Hepatocyte (in vitro differentiated cells): ENCODE measurements around the gene ARFGEF3. TPM values are rescaled to one million over a fixed set of nuclear protein-coding genes. Genes with fewer than 3 reads are reported as not detected.
A peak's percentile ranks its signal among the peaks of the same experiment; 100 is the strongest.

ENCODE experiments used
- DNase-seq: peaks from one replicate; pipeline ENCODE4 v3.0.0-alpha.2; 2016; ENCODE audit warnings: low spot score
- H2AFZ ChIP-seq: fragments of 200-600 bp; sonication (generic); 2 replicates; pipeline ENCODE4 v1.6.0; 2016; ENCODE audit warnings: antibody characterized with exemption, mild to moderate bottlenecking
- H3K27ac ChIP-seq: fragments of 200-600 bp; sonication (generic); 2 replicates; pipeline ENCODE4 v1.5.1; 2016; ENCODE audit warnings: mild to moderate bottlenecking
- H3K27me3 ChIP-seq: fragments of 200-600 bp; sonication (generic); 2 replicates; pipeline ENCODE4 v1.6.1; 2016
- H3K36me3 ChIP-seq: fragments of 200-600 bp; sonication (generic); replicated peaks from 2 replicates; pipeline ENCODE4 v1.5.1; 2016; ENCODE audit warnings: low read depth; ENCODE audit not compliant: insufficient read depth
- H3K4me1 ChIP-seq: fragments of 200-600 bp; sonication (generic); 2 replicates; pipeline ENCODE4 v1.5.1; 2016; ENCODE audit warnings: mild to moderate bottlenecking, moderate library complexity; ENCODE audit not compliant: insufficient read depth
- H3K4me2 ChIP-seq: fragments of 200-600 bp; sonication (generic); 2 replicates; pipeline ENCODE4 v1.6.0; 2016
- H3K4me3 ChIP-seq: fragments of 200-600 bp; sonication (generic); 2 replicates; pipeline ENCODE4 v1.5.1; 2016; ENCODE audit warnings: mild to moderate bottlenecking
- H3K79me2 ChIP-seq: fragments of 200-600 bp; sonication (generic); 2 replicates; pipeline ENCODE4 v1.6.0; 2017; ENCODE audit warnings: mild to moderate bottlenecking
- H3K9me2 ChIP-seq: fragments of 200-600 bp; sonication (generic); replicated peaks from 2 replicates; pipeline ENCODE4 v1.6.0; 2017; ENCODE audit warnings: mild to moderate bottlenecking; ENCODE audit not compliant: insufficient read depth
- H3K9me3 ChIP-seq: fragments of 200-600 bp; sonication (generic); 2 replicates; pipeline ENCODE4 v1.5.1; 2016; ENCODE audit warnings: low read depth, mild to moderate bottlenecking
- H4K20me1 ChIP-seq: fragments of 200-600 bp; sonication (generic); 2 replicates; pipeline ENCODE4 v1.6.0; 2016; ENCODE audit warnings: mild to moderate bottlenecking; ENCODE audit not compliant: insufficient read depth, poor library complexity, severe bottlenecking
- CTCF ChIP-seq: fragments of 200-600 bp; sonication (generic); IDR thresholded peaks from 2 replicates; pipeline ENCODE4 v1.5.1; 2016; ENCODE audit warnings: antibody characterized with exemption, mild to moderate bottlenecking; ENCODE audit not compliant: poor library complexity
- EZH2 ChIP-seq: fragments of 200-600 bp; sonication (generic); IDR thresholded peaks from 2 replicates; pipeline ENCODE4 v1.6.1; 2016; ENCODE audit warnings: antibody characterized with exemption, mild to moderate bottlenecking, borderline replicate concordance
- EZH2phosphoT487 ChIP-seq: fragments of 200-600 bp; sonication (generic); IDR thresholded peaks from one replicate; pipeline ENCODE4 v1.6.1; 2018; ENCODE audit warnings: antibody characterized with exemption, mild to moderate bottlenecking, low read depth, moderate library complexity; ENCODE audit not compliant: unreplicated experiment, severe bottlenecking
- WGBS: methylation state at CpG from one replicate; pipeline ENCODE4 v1.1.6; 2016; ENCODE audit warnings: low lambda C conversion rate; ENCODE audit errors: missing lambda C conversion rate; 5-methylcytosine and 5-hydroxymethylcytosine counted together
- polyA plus RNA-seq: library from polyadenylated mRNA; unstranded; fragments of >200 nt; fragmentation: Nextera tagmentation; extraction: Ambion mirVana; gene quantifications from 2 replicates; pipeline ENCODE4 v1.2.1, GENCODE V29; 2016
- total RNA-seq: library from RNA; depleted of rRNA; stranded (reverse); fragments of >200 nt; gene quantifications from 2 replicates; pipeline ENCODE4 v1.2.3, GENCODE V29; 2014

Gene ARFGEF3
- total and polyA plus RNA-seq, 2 experiments from 2014 or later: 0.83 to 3.9 TPM

- Histone ChIP-seq H3K9me2 (no peaks in the 10 kb centered on the region), H3K9me3 (no peaks in the 10 kb centered on the region)
- 76% methylated on average over 4 of the region's 4 CpGs for WGBS
Measured at GRCh38 chr6:138222901-138223546, 61.3 kb downstream of the ARFGEF3 start.

GRCh38 chr6:138225953-138226352 lies 64.2 kb downstream of the ARFGEF3 start:
- no peaks in the 10 kb centered on the region for H3K9me3 ChIP-seq
- no peak overlapping the region for H3K27ac ChIP-seq
- no peak overlapping the region for H3K4me3 ChIP-seq
- no peaks in the 10 kb centered on the region for H3K79me2 ChIP-seq
- H3K4me1 ChIP-seq: peaks cover 31% of the 10 kb centered on the region
- no peak overlapping the region for H2AFZ ChIP-seq
- no peak overlapping the region for H3K4me2 ChIP-seq
- H3K9me2 ChIP-seq: no peaks in the 10 kb centered on the region
- H3K36me3 ChIP-seq: no peaks in the 10 kb centered on the region
- no peaks in the 10 kb centered on the region for H3K27me3 ChIP-seq
- TF ChIP-seq CTCF: no peak
- no peak for TF ChIP-seq EZH2
- no peak for TF ChIP-seq EZH2phosphoT487
- DNase-seq: no peak
- WGBS: 84% methylated on average over 4 of the region's 4 CpGs
- H4K20me1 ChIP-seq: no peaks in the 10 kb centered on the region

More at GRCh38 chr6:138222901-138223546, 61.3 kb downstream of the ARFGEF3 start:
- Histone ChIP-seq H3K4me2 (no peak overlapping the region), H3K27me3 (no peaks in the 10 kb centered on the region), H3K27ac (no peak overlapping the region), H3K4me3 (no peak overlapping the region), H3K36me3 (no peaks in the 10 kb centered on the region), H2AFZ (no peak overlapping the region), H4K20me1 (no peaks in the 10 kb centered on the region), H3K79me2 (no peaks in the 10 kb centered on the region), H3K4me1 (peaks cover 10% of the 10 kb centered on the region)
- no peak for DNase-seq
- TF ChIP-seq CTCF (no peak), EZH2phosphoT487 (no peak), EZH2 (no peak)

GRCh38 chr6:138226700-138227315 lies 65.1 kb downstream of the ARFGEF3 start:
- peak overlapping the region; percentile 9 for H2AFZ ChIP-seq
- WGBS: 63% methylated on average over 4 of the region's 4 CpGs
- H3K36me3 ChIP-seq: no peaks in the 10 kb centered on the region
- H3K4me3 ChIP-seq: no peak overlapping the region
- H4K20me1 ChIP-seq: no peaks in the 10 kb centered on the region
- H3K79me2 ChIP-seq: no peaks in the 10 kb centered on the region
- H3K27me3 ChIP-seq: no peaks in the 10 kb centered on the region
- no peak for TF ChIP-seq EZH2phosphoT487
- no peak for TF ChIP-seq CTCF
- TF ChIP-seq EZH2: no peak
- peaks cover 38% of the 10 kb centered on the region for H3K4me1 ChIP-seq
- peak overlapping the region; percentile 52 for H3K27ac ChIP-seq
- no peak for DNase-seq
- H3K9me2 ChIP-seq: no peaks in the 10 kb centered on the region
- peak overlapping the region; percentile 56 for H3K4me2 ChIP-seq
- H3K9me3 ChIP-seq: no peaks in the 10 kb centered on the region
